Stimulated activated naive CD8-positive, alpha-beta T cell treated with anti-CD3 and anti-CD28 coated beads, Interleukin-15, Interleukin-2, amounts not matched to agents 100 ng/mL and 50 ng/mL, for 24 hours (primary cell): ENCODE results near the gene GPR39.

ENCODE experiments used
- H3K27ac Mint-ChIP-seq: one replicate; pipeline ENCODE4 v1.8.0; 2021; ENCODE audit warnings: mild to moderate bottlenecking, mixed read lengths
- H3K27me3 Mint-ChIP-seq: one replicate; pipeline ENCODE4 v1.8.0; 2021; ENCODE audit warnings: mixed read lengths
- H3K36me3 Mint-ChIP-seq: one replicate; pipeline ENCODE4 v1.8.0; 2021; ENCODE audit warnings: low read depth, mixed read lengths
- H3K4me1 Mint-ChIP-seq: one replicate; pipeline ENCODE4 v1.8.0; 2021; ENCODE audit warnings: low read depth, mixed read lengths
- H3K4me3 Mint-ChIP-seq: one replicate; pipeline ENCODE4 v1.8.0; 2021; ENCODE audit warnings: mild to moderate bottlenecking, mixed read lengths
- H3K9me3 Mint-ChIP-seq: one replicate; pipeline ENCODE4 v1.8.0; 2021; ENCODE audit warnings: mixed read lengths

GPR39 gene

DNA sequence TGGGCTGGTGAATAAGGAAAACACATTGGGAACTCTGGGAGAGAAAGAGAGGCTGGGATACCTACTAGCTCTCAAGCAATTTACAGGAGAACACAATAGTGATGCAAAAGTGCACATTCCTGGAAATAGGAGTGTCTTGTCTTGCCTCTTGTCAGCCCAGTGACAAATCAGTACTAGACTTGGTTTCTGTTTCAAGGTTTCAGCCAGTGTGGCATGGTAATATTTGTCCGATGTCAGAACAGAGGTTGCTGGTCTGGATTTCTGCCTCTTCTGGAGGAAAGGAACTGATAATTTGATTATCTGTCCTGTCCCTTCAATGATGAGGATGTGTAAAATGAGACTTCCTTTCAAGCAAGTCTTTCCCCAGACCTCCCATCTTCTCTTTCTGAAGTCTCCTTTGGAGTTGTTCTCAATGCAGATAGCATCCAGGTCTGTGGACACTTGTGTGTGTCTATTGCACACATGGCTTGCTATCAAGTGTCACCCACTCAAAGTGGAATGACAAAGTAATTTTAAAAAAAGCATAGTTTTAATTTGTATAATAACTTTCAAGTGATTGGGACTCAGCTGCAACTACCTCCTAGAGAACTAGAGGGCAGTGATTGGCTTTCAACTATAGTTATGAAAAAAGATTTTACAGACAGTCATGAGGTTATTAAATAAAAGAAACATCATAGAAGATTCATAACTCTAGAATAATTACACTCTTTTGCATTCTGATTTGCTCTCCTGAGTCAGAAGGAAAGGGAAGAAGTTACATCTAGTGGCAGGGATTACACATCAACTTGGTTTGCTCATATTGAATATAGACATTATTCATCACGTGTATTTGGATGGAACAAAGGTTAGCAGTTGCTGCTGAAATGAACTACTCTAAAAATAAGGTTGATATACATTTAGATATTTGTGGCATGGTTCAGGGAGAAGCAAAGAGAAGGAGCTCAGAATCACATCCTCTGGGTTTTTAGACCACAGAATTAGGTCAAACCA is 4.5 kb downstream of the GPR39 start:
- Mint-ChIP-seq H3K27me3 (peaks cover 17% of the 10 kb centered on the region), H3K9me3 (peaks cover 8% of the 10 kb centered on the region), H3K36me3 (no peaks in the 10 kb centered on the region), H3K27ac (no peak overlapping the region), H3K4me1 (no peaks in the 10 kb centered on the region), H3K4me3 (no peak overlapping the region)

DNA sequence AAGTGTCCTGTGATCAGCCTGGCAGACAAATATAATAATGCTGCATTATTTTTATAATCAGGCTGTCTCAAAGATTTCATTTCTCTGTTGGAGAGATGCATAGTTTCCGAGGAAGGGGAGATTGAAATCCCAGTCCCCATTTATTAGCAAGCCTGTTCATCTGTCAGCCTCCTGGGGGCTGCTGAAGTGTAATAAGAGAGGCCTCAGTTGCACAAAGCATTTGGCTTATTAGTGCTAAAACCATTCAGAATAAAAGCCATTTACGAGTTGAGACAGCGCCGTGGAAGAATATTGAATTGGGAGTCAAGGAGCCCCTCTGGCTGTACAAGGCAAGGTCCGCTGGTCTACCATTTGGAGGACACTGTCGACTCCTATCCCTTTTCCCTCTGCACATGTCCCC is 6.1 kb downstream of the GPR39 start:
- H3K4me1 Mint-ChIP-seq: no peaks in the 10 kb centered on the region
- H3K4me3 Mint-ChIP-seq: no peak overlapping the region
- no peaks in the 10 kb centered on the region for H3K36me3 Mint-ChIP-seq
- peaks cover 8% of the 10 kb centered on the region for H3K9me3 Mint-ChIP-seq
- H3K27ac Mint-ChIP-seq: no peak overlapping the region
- peaks cover 12% of the 10 kb centered on the region for H3K27me3 Mint-ChIP-seq

DNA sequence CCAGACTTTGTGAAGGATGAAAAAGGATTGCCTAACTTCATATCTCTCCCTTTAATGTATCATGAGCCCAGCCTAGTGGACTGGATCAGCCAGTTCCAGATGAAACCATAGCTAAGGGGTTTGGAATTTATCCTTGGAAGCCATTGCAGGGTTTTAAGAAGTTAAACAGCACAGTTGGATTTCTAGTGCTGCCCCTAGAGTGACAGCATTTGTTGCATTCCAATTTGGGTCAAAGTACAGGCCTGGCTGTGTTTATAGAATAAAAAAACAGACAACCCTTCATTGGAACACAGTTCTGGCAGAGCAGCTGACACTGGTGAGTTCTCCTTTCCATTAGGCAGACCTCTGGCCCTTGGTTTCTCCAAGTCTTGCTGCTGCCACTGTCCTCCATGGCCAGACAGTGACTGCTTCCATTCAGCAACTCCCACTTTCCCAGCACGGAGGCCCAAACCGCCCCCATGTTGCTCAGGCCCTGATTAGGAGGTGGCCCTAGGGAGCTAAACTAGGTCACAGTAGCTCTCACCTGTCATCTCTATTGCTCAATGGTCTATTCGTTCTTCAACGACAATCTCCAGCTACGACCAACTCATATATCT is 8.0 kb downstream of the GPR39 start:
- H3K36me3 Mint-ChIP-seq: no peaks in the 10 kb centered on the region
- no peaks in the 10 kb centered on the region for H3K4me1 Mint-ChIP-seq
- H3K27ac Mint-ChIP-seq: no peak overlapping the region
- H3K27me3 Mint-ChIP-seq: peaks cover 5% of the 10 kb centered on the region
- H3K4me3 Mint-ChIP-seq: no peak overlapping the region
- H3K9me3 Mint-ChIP-seq: peaks cover 4% of the 10 kb centered on the region

DNA sequence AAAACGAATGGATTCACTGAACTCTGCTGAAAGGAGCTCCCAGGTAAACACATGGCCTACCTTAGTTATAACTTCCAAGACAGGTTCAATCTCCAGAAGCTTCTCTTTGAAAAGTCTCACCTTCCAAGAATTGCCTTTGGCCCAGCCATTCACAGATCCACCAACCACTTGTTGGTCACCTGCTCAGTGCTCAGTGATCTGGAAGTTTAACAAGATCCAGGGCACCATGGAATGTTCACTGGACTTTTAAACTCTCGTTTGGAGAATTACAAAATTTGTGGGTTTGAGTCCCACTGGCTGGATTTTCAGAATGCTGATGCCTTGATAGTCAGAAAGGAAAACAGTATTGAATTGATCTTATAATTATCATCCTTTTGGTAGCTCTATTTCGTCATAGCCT is 9.4 kb downstream of the GPR39 start:
- H3K4me3 Mint-ChIP-seq: no peak overlapping the region
- H3K4me1 Mint-ChIP-seq: no peaks in the 10 kb centered on the region
- H3K27ac Mint-ChIP-seq: no peak overlapping the region
- peaks cover 5% of the 10 kb centered on the region for H3K27me3 Mint-ChIP-seq
- H3K36me3 Mint-ChIP-seq: no peaks in the 10 kb centered on the region
- H3K9me3 Mint-ChIP-seq: peaks cover 4% of the 10 kb centered on the region

DNA sequence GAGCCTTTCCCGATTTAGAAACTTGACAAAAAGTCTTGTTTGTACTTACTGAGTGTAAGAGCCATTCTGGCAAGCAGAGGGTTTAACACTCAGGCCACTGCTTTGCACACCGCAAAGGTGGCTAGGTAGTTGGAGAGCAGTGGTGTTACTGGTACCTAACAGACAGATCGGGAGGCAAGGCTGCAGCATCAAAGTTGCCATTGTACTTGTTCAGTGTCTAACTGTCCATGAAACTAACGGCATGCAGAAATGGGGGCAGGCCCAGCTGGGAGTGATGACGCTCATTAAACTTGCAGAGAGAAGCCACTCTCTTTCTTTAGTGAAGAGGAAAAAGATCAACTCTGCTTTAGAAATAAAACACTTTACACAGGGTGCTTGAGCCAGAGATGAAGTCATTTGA is 10.1 kb downstream of the GPR39 start:
- peak overlapping the region; percentile 21 for H3K27ac Mint-ChIP-seq
- H3K27me3 Mint-ChIP-seq: peaks cover 5% of the 10 kb centered on the region
- no peak overlapping the region for H3K4me3 Mint-ChIP-seq
- H3K4me1 Mint-ChIP-seq: no peaks in the 10 kb centered on the region
- peaks cover 4% of the 10 kb centered on the region for H3K9me3 Mint-ChIP-seq
- H3K36me3 Mint-ChIP-seq: no peaks in the 10 kb centered on the region

DNA sequence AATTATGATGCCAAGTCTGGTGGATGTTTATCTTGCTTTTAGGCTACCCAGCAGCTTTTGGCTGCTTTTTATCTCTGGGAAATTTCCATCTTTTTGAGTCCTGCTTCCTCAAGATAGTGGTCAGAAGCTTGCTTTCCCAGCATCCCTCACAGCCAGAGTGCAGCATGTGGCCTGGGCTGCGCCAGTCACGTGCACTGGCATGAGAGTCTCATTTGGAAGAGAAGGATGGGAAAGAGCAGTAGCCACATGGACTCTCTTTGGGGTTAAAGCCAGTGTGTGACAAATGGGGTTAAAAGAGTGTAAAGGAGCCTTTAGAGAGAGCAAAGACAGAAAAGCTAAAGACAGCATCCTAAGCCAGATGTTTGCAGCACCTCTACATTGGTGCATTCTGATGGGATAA is 12.7 kb downstream of the GPR39 start:
- Mint-ChIP-seq H3K27me3 (peaks cover 5% of the 10 kb centered on the region), H3K27ac (no peak overlapping the region)

DNA sequence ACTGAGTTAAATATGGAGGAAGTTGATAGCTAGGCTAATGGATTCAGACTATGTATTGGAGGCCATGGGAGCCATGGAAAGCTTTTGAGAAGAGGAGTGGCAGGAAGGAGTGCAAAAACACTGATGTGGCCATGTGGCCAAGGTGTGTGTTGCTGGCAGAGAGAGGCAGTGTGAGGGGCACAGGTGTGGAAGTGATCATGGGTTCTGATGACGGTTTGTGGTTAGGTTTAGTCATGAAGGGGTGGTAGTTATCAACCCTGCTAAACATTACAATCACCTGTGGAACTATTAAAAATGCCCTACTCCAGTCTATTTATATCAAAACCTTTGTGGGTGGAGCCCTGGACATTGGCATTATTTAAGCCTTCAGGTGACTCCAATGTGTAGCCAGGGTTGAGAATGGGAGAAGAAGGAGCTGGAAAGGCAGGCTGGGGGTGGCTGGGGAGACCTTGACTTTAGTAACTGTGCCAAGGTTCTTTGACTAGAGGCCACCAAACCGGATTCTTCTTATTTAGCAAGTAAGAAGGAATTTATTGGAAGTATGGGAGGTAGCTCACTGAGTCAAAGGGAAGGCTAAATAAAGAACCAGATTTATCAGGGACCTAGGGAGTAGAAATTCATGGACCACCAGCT is 13.5 kb downstream of the GPR39 start:
- H3K27me3 Mint-ChIP-seq: peaks cover 2% of the 10 kb centered on the region
- H3K4me1 Mint-ChIP-seq: no peaks in the 10 kb centered on the region
- no peak overlapping the region for H3K27ac Mint-ChIP-seq
- H3K9me3 Mint-ChIP-seq: peaks cover 9% of the 10 kb centered on the region
- H3K36me3 Mint-ChIP-seq: no peaks in the 10 kb centered on the region
- no peak overlapping the region for H3K4me3 Mint-ChIP-seq

More for the DNA sequence above, 12.7 kb downstream of the GPR39 start:
- Mint-ChIP-seq H3K9me3 (peaks cover 12% of the 10 kb centered on the region), H3K4me1 (no peaks in the 10 kb centered on the region), H3K36me3 (no peaks in the 10 kb centered on the region), H3K4me3 (no peak overlapping the region)

DNA sequence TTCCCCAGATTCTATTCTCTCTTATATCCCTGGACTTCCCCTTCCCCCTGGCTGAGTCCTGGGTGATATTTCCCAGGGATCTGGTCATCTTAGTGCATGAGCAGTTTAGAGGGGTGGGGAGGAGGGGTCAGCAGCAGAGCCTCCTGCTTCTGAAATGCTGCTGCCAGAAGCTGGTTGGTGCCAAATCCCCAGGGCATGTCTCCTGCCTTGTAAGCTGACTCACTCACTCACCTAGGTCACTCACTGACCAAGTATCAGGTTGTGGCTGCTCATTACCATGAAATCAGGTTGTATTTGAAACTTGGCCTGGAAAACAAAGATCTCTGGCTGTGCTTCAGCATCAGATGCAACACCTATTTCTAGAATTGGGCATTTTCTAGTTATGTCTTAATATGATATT is 14.3 kb downstream of the GPR39 start:
- Mint-ChIP-seq H3K27me3 (no peaks in the 10 kb centered on the region), H3K4me3 (no peak overlapping the region), H3K27ac (no peak overlapping the region), H3K36me3 (no peaks in the 10 kb centered on the region), H3K4me1 (no peaks in the 10 kb centered on the region), H3K9me3 (peaks cover 8% of the 10 kb centered on the region)

DNA sequence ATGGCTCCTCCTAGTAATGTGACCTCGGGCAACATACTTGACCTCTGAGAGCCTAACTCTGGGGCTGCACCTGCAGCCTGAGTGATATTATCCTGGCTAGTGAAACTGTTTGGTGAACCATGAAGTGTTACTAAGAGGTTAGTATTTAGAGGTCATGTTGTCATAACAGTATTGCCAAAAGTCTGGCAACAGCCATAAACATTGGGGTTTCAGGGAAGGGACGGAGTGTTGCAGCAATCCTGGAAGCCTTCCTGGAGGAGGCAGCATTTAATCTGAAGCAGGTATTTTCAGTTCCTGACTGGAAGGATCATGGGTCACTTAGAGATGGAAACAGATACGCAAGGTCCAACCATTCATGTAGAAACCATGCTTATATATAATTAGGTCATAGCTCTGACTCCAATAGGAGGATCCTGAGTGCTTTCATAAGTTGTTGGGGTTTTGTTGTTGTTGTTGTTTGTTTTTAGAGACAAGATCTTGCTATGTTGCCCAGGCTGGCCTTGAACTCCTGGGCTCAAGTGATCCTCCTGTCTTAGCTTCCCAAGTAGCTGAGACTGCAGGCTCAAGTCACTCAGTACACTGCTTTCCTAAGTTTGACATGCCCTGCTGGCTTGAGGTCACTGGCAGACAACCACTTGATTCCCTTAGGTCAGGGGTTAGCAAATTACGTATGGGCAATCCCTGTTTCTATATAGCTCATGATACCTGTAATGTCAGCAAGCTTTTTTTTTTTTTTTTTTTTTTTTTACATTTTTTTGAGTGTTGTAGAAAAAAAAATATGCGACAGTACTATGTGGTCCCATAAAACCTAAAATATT is 21.5 kb downstream of the GPR39 start:
- no peak overlapping the region for H3K4me3 Mint-ChIP-seq
- no peak overlapping the region for H3K27ac Mint-ChIP-seq
- peaks cover 4% of the 10 kb centered on the region for H3K9me3 Mint-ChIP-seq
- H3K36me3 Mint-ChIP-seq: no peaks in the 10 kb centered on the region
- H3K4me1 Mint-ChIP-seq: peaks cover 6% of the 10 kb centered on the region
- H3K27me3 Mint-ChIP-seq: peaks cover 3% of the 10 kb centered on the region

DNA sequence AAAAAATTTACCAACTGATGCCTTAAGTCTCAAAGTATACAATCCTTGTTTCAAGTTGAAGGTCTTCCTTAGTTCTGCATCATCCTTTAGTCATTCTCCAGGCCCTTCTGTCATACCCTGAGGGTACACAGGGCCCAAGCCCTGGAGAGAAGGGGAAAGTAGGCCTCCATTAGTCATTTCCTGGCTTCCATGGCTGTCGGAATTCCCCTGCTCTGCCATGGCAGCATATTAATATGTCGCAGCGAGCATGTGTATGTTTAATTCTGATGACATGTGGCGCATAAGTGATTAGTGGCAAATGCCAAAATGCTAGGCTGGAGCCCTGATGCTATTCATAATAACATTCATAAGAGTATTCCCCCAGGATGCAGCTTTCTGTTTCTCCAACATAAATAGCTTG is 22.1 kb downstream of the GPR39 start:
- Mint-ChIP-seq H3K27ac (no peak overlapping the region), H3K4me1 (peaks cover 6% of the 10 kb centered on the region), H3K36me3 (no peaks in the 10 kb centered on the region), H3K27me3 (peaks cover 3% of the 10 kb centered on the region), H3K4me3 (no peak overlapping the region), H3K9me3 (no peaks in the 10 kb centered on the region)

DNA sequence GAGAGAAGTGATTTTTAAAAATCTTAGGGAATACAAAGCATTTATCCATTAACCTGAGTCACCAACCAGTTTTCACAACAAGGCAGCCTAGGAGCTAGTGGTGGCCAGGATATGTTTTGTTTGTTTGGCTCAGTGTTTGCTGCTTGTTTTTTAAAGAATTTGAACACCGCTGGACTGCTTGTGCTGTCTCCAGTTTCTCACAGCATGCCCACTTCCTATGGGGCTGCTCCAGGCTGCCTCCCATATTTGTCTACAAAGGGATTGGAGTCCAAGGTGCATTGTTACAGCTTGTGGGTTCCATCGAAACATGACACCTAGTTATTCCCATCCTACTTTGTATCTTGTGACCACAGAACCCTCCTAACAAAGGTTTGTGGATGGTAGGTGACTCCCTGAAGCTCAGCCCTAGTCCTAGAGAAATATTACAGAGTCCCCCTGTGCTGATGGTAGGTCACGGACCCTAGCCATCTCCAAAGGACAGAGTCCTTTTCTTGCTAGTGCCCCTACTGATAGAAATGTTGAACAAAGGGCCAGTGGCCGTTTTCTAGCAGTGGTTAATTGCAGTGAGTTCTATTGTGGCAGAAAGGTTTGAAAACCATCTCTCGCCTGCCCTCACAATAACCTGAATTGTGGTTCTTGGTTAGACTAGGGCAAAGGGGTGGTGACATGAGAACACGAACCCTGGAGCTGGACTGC is 23.2 kb downstream of the GPR39 start:
- Mint-ChIP-seq H3K27ac (no peak overlapping the region), H3K9me3 (no peaks in the 10 kb centered on the region), H3K4me1 (peaks cover 6% of the 10 kb centered on the region), H3K4me3 (no peak overlapping the region), H3K27me3 (peaks cover 3% of the 10 kb centered on the region), H3K36me3 (no peaks in the 10 kb centered on the region)

DNA sequence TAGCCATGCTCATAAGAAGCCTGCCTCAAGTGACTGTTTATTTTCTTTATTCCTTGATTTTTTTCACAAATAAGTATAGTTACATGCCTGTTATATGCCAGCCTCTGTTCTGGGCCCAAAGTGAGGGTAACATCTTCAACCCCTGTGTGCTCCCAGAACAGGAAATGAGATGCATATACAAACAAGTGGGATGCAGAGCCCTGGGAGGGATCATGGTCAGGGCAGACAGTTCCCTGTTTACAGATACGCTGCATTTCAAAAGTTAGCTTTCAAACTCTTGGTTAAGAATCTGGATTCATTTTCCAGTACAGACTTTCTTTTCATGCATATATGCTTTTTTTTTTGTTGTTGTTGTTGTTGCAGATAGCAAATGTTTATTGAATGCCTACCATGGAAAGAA is 24.4 kb downstream of the GPR39 start:
- Mint-ChIP-seq H3K9me3 (no peaks in the 10 kb centered on the region), H3K4me1 (peaks cover 6% of the 10 kb centered on the region), H3K27me3 (peaks cover 3% of the 10 kb centered on the region), H3K4me3 (no peak overlapping the region), H3K27ac (no peak overlapping the region), H3K36me3 (no peaks in the 10 kb centered on the region)

DNA sequence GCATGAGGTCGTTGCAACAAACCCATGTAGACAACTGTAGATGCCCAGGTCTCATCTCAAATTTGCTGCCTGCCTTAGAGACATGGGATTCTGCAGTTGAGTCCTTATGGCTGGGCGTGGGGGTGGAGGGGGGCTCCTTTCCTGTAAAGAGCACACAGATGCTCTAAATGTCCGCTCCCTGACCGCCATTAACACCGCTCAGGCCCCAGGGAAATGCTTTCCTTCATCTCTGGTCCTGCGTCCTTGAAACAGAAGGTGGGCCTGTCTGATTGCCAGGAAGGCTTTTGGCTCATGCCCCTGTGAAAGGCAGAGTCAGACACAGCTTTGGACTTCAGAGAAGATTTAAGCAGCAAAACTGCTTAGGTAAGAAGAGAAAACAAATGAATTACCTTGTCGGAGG is 25.7 kb downstream of the GPR39 start:
- H3K4me1 Mint-ChIP-seq: peaks cover 6% of the 10 kb centered on the region
- H3K4me3 Mint-ChIP-seq: no peak overlapping the region
- H3K27me3 Mint-ChIP-seq: peaks cover 3% of the 10 kb centered on the region
- H3K36me3 Mint-ChIP-seq: no peaks in the 10 kb centered on the region
- H3K9me3 Mint-ChIP-seq: no peaks in the 10 kb centered on the region
- no peak overlapping the region for H3K27ac Mint-ChIP-seq

DNA sequence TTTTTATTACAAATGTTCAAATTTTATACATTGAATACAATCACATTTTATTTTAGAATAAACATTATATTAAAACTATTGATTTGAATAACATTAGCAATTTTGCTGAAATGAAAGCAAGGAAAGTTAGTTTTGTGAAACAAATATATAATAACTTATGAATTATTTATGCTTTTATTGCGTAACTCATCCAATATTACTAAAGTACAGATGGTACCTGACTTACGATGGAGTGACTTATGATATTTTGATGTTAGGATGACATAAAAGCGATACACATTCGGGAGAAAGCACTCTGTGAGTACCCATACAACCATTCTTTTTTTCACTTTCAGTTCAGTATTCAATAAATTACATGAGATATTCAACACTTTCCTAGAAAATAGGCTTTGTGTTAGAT is 26.5 kb downstream of the GPR39 start:
- Mint-ChIP-seq H3K4me3 (no peak overlapping the region), H3K36me3 (no peaks in the 10 kb centered on the region), H3K9me3 (no peaks in the 10 kb centered on the region), H3K27ac (no peak overlapping the region), H3K27me3 (peaks cover 3% of the 10 kb centered on the region), H3K4me1 (peaks cover 6% of the 10 kb centered on the region)
